ENCODE results near the gene CDHR1.
A peak's percentile ranks its signal among the peaks of the same experiment; 100 is the strongest.
"Not testable (repeated sequence)": the region's sequence is repeated elsewhere in the genome, so short reads cannot be mapped to it uniquely, and the experiment has no call there.

CDHR1 gene

GRCh38 chr10:84194424-84195043 lies at the start of gene CDHR1:
Gene CDHR1, plus strand, starts transcription at chr10:84194537. Its CDS starts 224 bp downstream, at chr10:84194761.
- Histone ChIP-seq H3K4me1 (ENCODE audit: control insufficient read depth in 1 of 2, insufficient read depth in 2 of 2, low read length in 2 of 2) (peaks cover 0 to 10% of the 10 kb centered on the region in 2 donors), H3K9me3 (ENCODE audit: control insufficient read depth in 1 of 2, low read length in 2 of 2) (no peaks in the 10 kb centered on the region), H3K27ac (ENCODE audit: low read length) (no peak within 1 kb of the TSS), H3K27me3 (ENCODE audit: low read depth, low read length) (peaks cover 35% of the 10 kb centered on the region), H3K4me3 (ENCODE audit: low read depth in 1 of 2, low read length in 2 of 2) (peak within 1 kb of the TSS; percentile 30 to 67), H3K36me3 (ENCODE audit: control insufficient read depth in 1 of 2, insufficient read depth in 2 of 2, low read length in 2 of 2) (no peaks in the 10 kb centered on the region)

GRCh38 chr10:84147347-84147746 lies 47.0 kb upstream of the CDHR1 start:
- H3K36me3 ChIP-seq (ENCODE audit: control insufficient read depth in 1 of 2, insufficient read depth in 2 of 2, low read length in 2 of 2) = peaks cover 76 to 90% of the 10 kb centered on the region in 2 donors

DNA sequence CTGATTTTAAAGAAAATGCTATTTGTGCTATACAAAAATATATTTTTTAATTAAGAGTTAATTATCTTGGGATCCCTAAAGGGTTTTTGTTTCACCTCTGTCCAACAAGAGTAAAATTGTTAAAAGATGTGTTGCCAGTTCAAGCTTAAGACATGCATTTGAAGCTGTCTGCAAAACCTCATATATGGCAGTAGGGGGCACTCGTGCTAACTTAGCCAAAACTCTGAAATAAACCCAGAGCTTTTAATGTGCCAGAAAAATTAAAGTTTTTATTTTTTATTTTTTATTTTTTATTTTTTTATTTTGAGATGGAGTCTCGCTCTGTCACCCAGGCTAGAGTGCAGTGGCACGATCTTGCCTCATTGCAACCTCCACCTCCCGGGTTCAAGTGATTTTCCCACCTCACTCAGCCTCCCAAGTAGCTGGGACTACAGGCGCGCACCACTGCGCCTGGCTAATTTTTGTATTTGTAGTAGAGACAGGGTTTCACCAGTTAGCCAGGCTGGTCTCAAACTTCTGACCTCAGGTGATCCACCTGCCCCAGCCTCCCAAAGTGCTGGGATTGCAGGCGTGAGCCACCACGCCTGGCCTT lies 46.2 kb upstream of the CDHR1 start:
- peaks cover 76 to 90% of the 10 kb centered on the region in 2 donors for H3K36me3 ChIP-seq (ENCODE audit: control insufficient read depth in 1 of 2, insufficient read depth in 2 of 2, low read length in 2 of 2)
- H3K9me3 ChIP-seq (ENCODE audit: control insufficient read depth in 1 of 2, low read length in 2 of 2); H3K4me3 ChIP-seq (ENCODE audit: low read depth in 1 of 2, low read length in 2 of 2); H3K4me1 ChIP-seq (ENCODE audit: control insufficient read depth in 1 of 2, insufficient read depth in 2 of 2, low read length in 2 of 2); H3K27ac ChIP-seq (ENCODE audit: low read length); H3K27me3 ChIP-seq (ENCODE audit: low read depth, low read length): not testable (repeated sequence)

More at GRCh38 chr10:84147347-84147746, 47.0 kb upstream of the CDHR1 start:
- no peak overlapping the region for H3K4me3 ChIP-seq (ENCODE audit: low read depth in 1 of 2, low read length in 2 of 2)
- no peaks in the 10 kb centered on the region for H3K9me3 ChIP-seq (ENCODE audit: control insufficient read depth in 1 of 2, low read length in 2 of 2)
- no peaks in the 10 kb centered on the region for H3K4me1 ChIP-seq (ENCODE audit: control insufficient read depth in 1 of 2, insufficient read depth in 2 of 2, low read length in 2 of 2)
- H3K27ac ChIP-seq (ENCODE audit: low read length) = no peak overlapping the region
- no peaks in the 10 kb centered on the region for H3K27me3 ChIP-seq (ENCODE audit: low read depth, low read length)

DNA sequence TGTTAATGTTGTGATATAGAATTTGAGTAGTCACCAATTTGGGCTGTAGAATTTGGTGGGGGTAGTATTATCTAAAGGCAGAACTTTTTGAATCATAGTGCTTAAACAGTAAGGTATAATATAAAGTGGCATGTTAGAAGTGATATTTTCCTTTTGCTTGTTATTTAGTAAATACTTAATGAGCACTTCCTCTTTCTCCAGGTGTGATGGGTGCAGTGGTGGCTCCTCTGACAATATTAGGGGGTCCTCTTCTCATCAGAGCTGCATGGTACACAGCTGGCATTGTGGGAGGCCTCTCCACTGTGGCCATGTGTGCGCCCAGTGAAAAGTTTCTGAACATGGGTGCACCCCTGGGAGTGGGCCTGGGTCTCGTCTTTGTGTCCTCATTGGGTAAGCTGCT lies 44.5 kb upstream of the CDHR1 start:
- H3K9me3 ChIP-seq (ENCODE audit: control insufficient read depth in 1 of 2, low read length in 2 of 2) = no peaks in the 10 kb centered on the region
- peaks cover 71 to 89% of the 10 kb centered on the region in 2 donors for H3K36me3 ChIP-seq (ENCODE audit: control insufficient read depth in 1 of 2, insufficient read depth in 2 of 2, low read length in 2 of 2)
- H3K4me3 ChIP-seq (ENCODE audit: low read depth in 1 of 2, low read length in 2 of 2) = no peak overlapping the region
- no peak overlapping the region for H3K27ac ChIP-seq (ENCODE audit: low read length)
- H3K4me1 ChIP-seq (ENCODE audit: control insufficient read depth in 1 of 2, insufficient read depth in 2 of 2, low read length in 2 of 2) = no peaks in the 10 kb centered on the region
- H3K27me3 ChIP-seq (ENCODE audit: low read depth, low read length) = no peaks in the 10 kb centered on the region

- H3K27ac ChIP-seq (ENCODE audit: low read length) = no peak overlapping the region
- no peak overlapping the region for H3K4me3 ChIP-seq (ENCODE audit: low read depth in 1 of 2, low read length in 2 of 2)
- H3K9me3 ChIP-seq (ENCODE audit: control insufficient read depth in 1 of 2, low read length in 2 of 2) = no peaks in the 10 kb centered on the region
- H3K4me1 ChIP-seq (ENCODE audit: control insufficient read depth in 1 of 2, insufficient read depth in 2 of 2, low read length in 2 of 2) = no peaks in the 10 kb centered on the region
- peaks cover 52 to 69% of the 10 kb centered on the region in 2 donors for H3K36me3 ChIP-seq (ENCODE audit: control insufficient read depth in 1 of 2, insufficient read depth in 2 of 2, low read length in 2 of 2)
- no peaks in the 10 kb centered on the region for H3K27me3 ChIP-seq (ENCODE audit: low read depth, low read length)
Observed at GRCh38 chr10:84152769-84153168, 41.6 kb upstream of the CDHR1 start.

DNA sequence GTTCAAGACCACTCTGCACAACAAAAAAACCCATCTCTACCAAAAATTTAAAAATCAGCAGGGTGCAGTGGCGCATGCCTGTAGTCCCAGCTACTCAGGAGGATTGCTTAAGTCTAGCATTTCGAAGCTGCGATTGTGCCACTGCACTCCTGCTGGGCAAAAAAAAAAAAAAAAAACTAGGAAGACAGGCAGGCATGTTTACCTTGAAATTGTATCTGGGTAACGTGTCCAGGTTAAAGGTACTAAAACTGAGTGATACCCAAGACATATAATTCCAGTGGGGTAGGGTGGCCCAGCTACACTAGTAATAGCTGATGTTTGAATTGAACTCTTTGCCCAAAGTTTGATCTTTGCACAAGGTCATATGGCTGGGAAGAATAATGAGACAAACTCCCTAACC lies 38.8 kb upstream of the CDHR1 start:
- H3K9me3 ChIP-seq (ENCODE audit: control insufficient read depth in 1 of 2, low read length in 2 of 2) = no peaks in the 10 kb centered on the region
- H3K4me1 ChIP-seq (ENCODE audit: control insufficient read depth in 1 of 2, insufficient read depth in 2 of 2, low read length in 2 of 2) = no peaks in the 10 kb centered on the region
- no peaks in the 10 kb centered on the region for H3K27me3 ChIP-seq (ENCODE audit: low read depth, low read length)
- no peak overlapping the region for H3K4me3 ChIP-seq (ENCODE audit: low read depth in 1 of 2, low read length in 2 of 2)
- H3K27ac ChIP-seq (ENCODE audit: low read length) = no peak overlapping the region
- H3K36me3 ChIP-seq (ENCODE audit: control insufficient read depth in 1 of 2, insufficient read depth in 2 of 2, low read length in 2 of 2) = peaks cover 33 to 46% of the 10 kb centered on the region in 2 donors

DNA sequence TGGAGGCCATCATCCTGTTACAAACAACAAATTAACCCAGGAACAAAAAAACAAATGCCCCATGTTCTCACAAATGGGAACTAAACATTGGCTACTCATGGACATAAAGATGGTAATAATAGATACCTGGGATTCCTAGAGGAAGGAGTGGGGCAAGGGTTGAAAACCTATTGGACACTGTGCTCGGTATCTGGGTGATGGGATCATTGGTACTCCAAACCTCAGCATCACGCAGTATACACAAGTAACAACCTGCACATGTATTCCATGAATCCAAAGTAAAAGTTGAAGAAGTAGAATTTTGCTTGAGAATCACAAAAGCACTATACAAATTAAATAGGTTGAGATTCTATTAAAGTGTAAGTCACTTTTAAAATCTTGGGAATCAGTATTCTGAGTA lies 38.3 kb upstream of the CDHR1 start:
- H3K4me3 ChIP-seq (ENCODE audit: low read depth in 1 of 2, low read length in 2 of 2) = no peak overlapping the region
- H3K36me3 ChIP-seq (ENCODE audit: control insufficient read depth in 1 of 2, insufficient read depth in 2 of 2, low read length in 2 of 2) = peaks cover 28 to 41% of the 10 kb centered on the region in 2 donors
- no peaks in the 10 kb centered on the region for H3K9me3 ChIP-seq (ENCODE audit: control insufficient read depth in 1 of 2, low read length in 2 of 2)
- no peaks in the 10 kb centered on the region for H3K4me1 ChIP-seq (ENCODE audit: control insufficient read depth in 1 of 2, insufficient read depth in 2 of 2, low read length in 2 of 2)
- no peak overlapping the region for H3K27ac ChIP-seq (ENCODE audit: low read length)
- H3K27me3 ChIP-seq (ENCODE audit: low read depth, low read length) = no peaks in the 10 kb centered on the region

- H3K9me3 ChIP-seq (ENCODE audit: control insufficient read depth in 1 of 2, low read length in 2 of 2) = no peaks in the 10 kb centered on the region
- no peak overlapping the region for H3K4me3 ChIP-seq (ENCODE audit: low read depth in 1 of 2, low read length in 2 of 2)
- H3K27ac ChIP-seq (ENCODE audit: low read length) = no peak overlapping the region
- H3K27me3 ChIP-seq (ENCODE audit: low read depth, low read length) = no peaks in the 10 kb centered on the region
- no peaks in the 10 kb centered on the region for H3K4me1 ChIP-seq (ENCODE audit: control insufficient read depth in 1 of 2, insufficient read depth in 2 of 2, low read length in 2 of 2)
- H3K36me3 ChIP-seq (ENCODE audit: control insufficient read depth in 1 of 2, insufficient read depth in 2 of 2, low read length in 2 of 2) = peaks cover 24 to 35% of the 10 kb centered on the region in 2 donors
Observed at GRCh38 chr10:84156768-84157167, 37.6 kb upstream of the CDHR1 start.

GRCh38 chr10:84158061-84158460 lies 36.3 kb upstream of the CDHR1 start:
- H3K27ac ChIP-seq (ENCODE audit: low read length) = no peak overlapping the region
- H3K4me3 ChIP-seq (ENCODE audit: low read depth in 1 of 2, low read length in 2 of 2) = no peak overlapping the region
- no peaks in the 10 kb centered on the region for H3K27me3 ChIP-seq (ENCODE audit: low read depth, low read length)
- peaks cover 13 to 22% of the 10 kb centered on the region in 2 donors for H3K36me3 ChIP-seq (ENCODE audit: control insufficient read depth in 1 of 2, insufficient read depth in 2 of 2, low read length in 2 of 2)
- no peaks in the 10 kb centered on the region for H3K9me3 ChIP-seq (ENCODE audit: control insufficient read depth in 1 of 2, low read length in 2 of 2)
- no peaks in the 10 kb centered on the region for H3K4me1 ChIP-seq (ENCODE audit: control insufficient read depth in 1 of 2, insufficient read depth in 2 of 2, low read length in 2 of 2)

DNA sequence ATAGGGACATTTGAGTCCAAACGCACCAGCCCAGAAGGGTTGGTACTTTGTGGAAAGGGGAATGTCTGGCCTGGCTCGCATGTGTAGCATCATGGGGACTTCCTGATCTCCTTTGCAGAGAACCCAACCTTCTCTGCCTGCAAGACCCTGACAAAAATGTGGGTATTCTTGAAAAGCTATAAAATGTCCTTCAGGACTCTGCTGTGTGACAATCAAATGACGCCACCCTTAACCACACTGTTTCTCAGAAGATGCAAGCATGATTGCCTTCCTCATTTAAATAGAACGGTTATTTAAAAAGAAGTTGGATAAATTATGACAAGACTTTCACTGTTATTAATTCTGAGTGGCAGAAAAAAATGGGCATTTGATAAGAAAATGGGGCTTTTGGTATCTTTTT lies 35.8 kb upstream of the CDHR1 start:
- no peaks in the 10 kb centered on the region for H3K9me3 ChIP-seq (ENCODE audit: control insufficient read depth in 1 of 2, low read length in 2 of 2)
- no peak overlapping the region for H3K4me3 ChIP-seq (ENCODE audit: low read depth in 1 of 2, low read length in 2 of 2)
- peaks cover 8 to 17% of the 10 kb centered on the region in 2 donors for H3K36me3 ChIP-seq (ENCODE audit: control insufficient read depth in 1 of 2, insufficient read depth in 2 of 2, low read length in 2 of 2)
- no peak overlapping the region for H3K27ac ChIP-seq (ENCODE audit: low read length)
- no peaks in the 10 kb centered on the region for H3K4me1 ChIP-seq (ENCODE audit: control insufficient read depth in 1 of 2, insufficient read depth in 2 of 2, low read length in 2 of 2)
- H3K27me3 ChIP-seq (ENCODE audit: low read depth, low read length) = no peaks in the 10 kb centered on the region

GRCh38 chr10:84159076-84159685 lies 35.2 kb upstream of the CDHR1 start:
- H3K36me3 ChIP-seq (ENCODE audit: control insufficient read depth in 1 of 2, insufficient read depth in 2 of 2, low read length in 2 of 2) = peaks cover 5 to 11% of the 10 kb centered on the region in 2 donors
- H3K4me1 ChIP-seq (ENCODE audit: control insufficient read depth in 1 of 2, insufficient read depth in 2 of 2, low read length in 2 of 2) = no peaks in the 10 kb centered on the region
- no peaks in the 10 kb centered on the region for H3K27me3 ChIP-seq (ENCODE audit: low read depth, low read length)
- no peak overlapping the region for H3K4me3 ChIP-seq (ENCODE audit: low read depth in 1 of 2, low read length in 2 of 2)
- no peaks in the 10 kb centered on the region for H3K9me3 ChIP-seq (ENCODE audit: control insufficient read depth in 1 of 2, low read length in 2 of 2)
- H3K27ac ChIP-seq (ENCODE audit: low read length) = no peak overlapping the region
